ENCODE measurements around the gene THPO. TPM values are rescaled to one million over a fixed set of nuclear protein-coding genes. Genes with fewer than 3 reads are reported as not detected.

The THPO gene
- polyA plus RNA-seq, 3 donors = not detected

- no peak within 1 kb of the TSS for H3K27ac Mint-ChIP-seq
- peak within 1 kb of the TSS in 1 of 3 experiments; percentile 60 for H3K4me3 ChIP-seq (replicated peaks in 1 of 3; ENCODE audit: low read depth in 2 of 3, low read length in 3 of 3)
- no peaks in the 10 kb centered on the region for H3K79me2 ChIP-seq (ENCODE audit: insufficient read depth, low read length)
Observed at GRCh38 chr3:184379358-184380184, 1.6 kb upstream of the THPO start, which contains the start of gene CHRD. Gene CHRD, plus strand, starts transcription at chr3:184380054. Its CDS starts 265 bp downstream, at chr3:184380319.

More at GRCh38 chr3:184379358-184380184, 1.6 kb upstream of the THPO start, which contains the start of gene CHRD:
- Histone ChIP-seq H3K9ac (ENCODE audit: insufficient read depth, low read length, poor library complexity, severe bottlenecking) (no peak within 1 kb of the TSS), H3K4me2 (replicated peaks; ENCODE audit: extremely low read depth, low read length, poor library complexity, severe bottlenecking) (peak within 1 kb of the TSS; percentile 59), H2AFZ (ENCODE audit: insufficient read depth, low read depth, low read length, poor library complexity, severe bottlenecking) (peak within 1 kb of the TSS; percentile 53), H3K9me3 (replicated peaks in 1 of 2; ENCODE audit: control insufficient read depth in 1 of 2, insufficient read depth in 1 of 2, low read length in 2 of 2) (peaks cover 0 to 10% of the 10 kb centered on the region in 2 donors), H4K20me1 (ENCODE audit: insufficient read depth, low read length) (no peaks in the 10 kb centered on the region), H3K36me3 (replicated peaks in 1 of 2; ENCODE audit: control insufficient read depth in 1 of 2, insufficient read depth in 2 of 2, low read length in 2 of 2) (no peaks in the 10 kb centered on the region), H3K4me1 (ENCODE audit: control insufficient read depth in 1 of 2, insufficient read depth in 2 of 2, low read length in 2 of 2) (peaks cover 13 to 19% of the 10 kb centered on the region in 2 donors), H3K27ac (ENCODE audit: low read depth in 1 of 2, low read length in 2 of 2) (no peak within 1 kb of the TSS), H3K27me3 (ENCODE audit: control insufficient read depth in 2 of 2, insufficient read depth in 2 of 2, low read length in 2 of 2) (peaks cover 30 to 73% of the 10 kb centered on the region in 2 donors)
- Mint-ChIP-seq H3K4me1 (peaks cover 19% of the 10 kb centered on the region), H3K36me3 (peaks cover 0 to 8% of the 10 kb centered on the region in 2 donors), H3K27me3 (ENCODE audit: low read depth in 3 of 3) (peaks cover 74 to 86% (median 81%) of the 10 kb centered on the region in 3 donors), H3K9me3 (peaks cover 0 to 21% (median 6%) of the 10 kb centered on the region in 7 donors), H3K4me3 (peak within 1 kb of the TSS; percentile 54 to 86)
- 22% methylated on average over 44 of the region's 71 CpGs for WGBS (ENCODE audit: insufficient coverage)
- no peak for DNase-seq
- intact Hi-C loops (cut with micrococcal nuclease) = loop anchor here (10.0 kb wide), 2 partner anchors 395 to 415 kb away; no protein-coding TSS in a partner anchor
- TF ChIP-seq CTCF (IDR thresholded peaks at IDR 0.05) = no peak
